ENCODE results near the gene C1orf159.
A peak's percentile ranks its signal among the peaks of the same experiment; 100 is the strongest.

The C1orf159 gene

GRCh38 chr1:1035291-1035943, 80.5 kb downstream of the C1orf159 start:
- Histone ChIP-seq H3K27me3 (ENCODE audit: control insufficient read depth, insufficient read depth, low read length) (peaks cover 66% of the 10 kb centered on the region), H3K4me3 (ENCODE audit: low read depth, low read length) (no peak overlapping the region), H3K4me1 (ENCODE audit: control insufficient read depth, insufficient read depth, low read length) (peaks cover 43% of the 10 kb centered on the region), H3K27ac (ENCODE audit: low read depth, low read length) (no peak overlapping the region), H3K36me3 (ENCODE audit: control insufficient read depth, insufficient read depth, low read length) (peaks cover 14% of the 10 kb centered on the region), H3K9me3 (ENCODE audit: control insufficient read depth, insufficient read depth, low read depth, low read length) (no peaks in the 10 kb centered on the region), H3K9ac (ENCODE audit: low read length) (no peak overlapping the region)

GRCh38 chr1:1034439-1034781, 81.5 kb downstream of the C1orf159 start:
- Histone ChIP-seq H3K4me1 (ENCODE audit: control insufficient read depth, insufficient read depth, low read length) (peaks cover 33% of the 10 kb centered on the region), H3K36me3 (ENCODE audit: control insufficient read depth, insufficient read depth, low read length) (peaks cover 14% of the 10 kb centered on the region), H3K27me3 (ENCODE audit: control insufficient read depth, insufficient read depth, low read length) (peaks cover 56% of the 10 kb centered on the region), H3K27ac (ENCODE audit: low read depth, low read length) (no peak overlapping the region), H3K4me3 (ENCODE audit: low read depth, low read length) (peak overlapping the region; percentile 58), H3K9me3 (ENCODE audit: control insufficient read depth, insufficient read depth, low read depth, low read length) (no peaks in the 10 kb centered on the region), H3K9ac (ENCODE audit: low read length) (peak overlapping the region; percentile 52)

GRCh38 chr1:1033731-1034438, 82.0 kb downstream of the C1orf159 start:
- Histone ChIP-seq H3K36me3 (ENCODE audit: control insufficient read depth, insufficient read depth, low read length) (peaks cover 14% of the 10 kb centered on the region), H3K27me3 (ENCODE audit: control insufficient read depth, insufficient read depth, low read length) (peaks cover 50% of the 10 kb centered on the region), H3K9me3 (ENCODE audit: control insufficient read depth, insufficient read depth, low read depth, low read length) (no peaks in the 10 kb centered on the region), H3K4me1 (ENCODE audit: control insufficient read depth, insufficient read depth, low read length) (peaks cover 27% of the 10 kb centered on the region), H3K9ac (ENCODE audit: low read length) (peak overlapping the region; percentile 52), H3K27ac (ENCODE audit: low read depth, low read length) (no peak overlapping the region), H3K4me3 (ENCODE audit: low read depth, low read length) (peak overlapping the region; percentile 58)

GRCh38 chr1:1033009-1033587, 82.8 kb downstream of the C1orf159 start:
- peaks cover 43% of the 10 kb centered on the region for H3K27me3 ChIP-seq (ENCODE audit: control insufficient read depth, insufficient read depth, low read length)
- H3K9ac ChIP-seq (ENCODE audit: low read length) = peak overlapping the region; percentile 41
- H3K27ac ChIP-seq (ENCODE audit: low read depth, low read length) = no peak overlapping the region

GRCh38 chr1:1032424-1032823, 83.5 kb downstream of the C1orf159 start:
- Histone ChIP-seq H3K27me3 (ENCODE audit: control insufficient read depth, insufficient read depth, low read length) (peaks cover 36% of the 10 kb centered on the region), H3K9ac (ENCODE audit: low read length) (peak overlapping the region; percentile 41), H3K4me3 (ENCODE audit: low read depth, low read length) (peak overlapping the region; percentile 58), H3K4me1 (ENCODE audit: control insufficient read depth, insufficient read depth, low read length) (peaks cover 27% of the 10 kb centered on the region), H3K27ac (ENCODE audit: low read depth, low read length) (no peak overlapping the region), H3K9me3 (ENCODE audit: control insufficient read depth, insufficient read depth, low read depth, low read length) (no peaks in the 10 kb centered on the region), H3K36me3 (ENCODE audit: control insufficient read depth, insufficient read depth, low read length) (peaks cover 13% of the 10 kb centered on the region)

More at GRCh38 chr1:1033009-1033587, 82.8 kb downstream of the C1orf159 start:
- Histone ChIP-seq H3K4me3 (ENCODE audit: low read depth, low read length) (peak overlapping the region; percentile 58), H3K4me1 (ENCODE audit: control insufficient read depth, insufficient read depth, low read length) (peaks cover 27% of the 10 kb centered on the region), H3K9me3 (ENCODE audit: control insufficient read depth, insufficient read depth, low read depth, low read length) (no peaks in the 10 kb centered on the region), H3K36me3 (ENCODE audit: control insufficient read depth, insufficient read depth, low read length) (peaks cover 14% of the 10 kb centered on the region)
